Body of pancreas (tissue), 4 donors: ENCODE measurements around the gene UBQLN4.

Experiments
- POLR2A ChIP-seq, 3 donors: fragments of 450-650 bp; IDR thresholded peaks; one replicate each; pipeline ENCODE4 v1.6.1; 2016; ENCODE audit warnings: antibody characterized with exemption in 3 of 3, mild to moderate bottlenecking in 2 of 3
- TF ChIP-seq, protein P1 (sequence below), 7 experiments: fragments of 450-650 bp in 4 of 7; fragments of 200-600 bp in 3 of 7; sonication (generic) in 3 of 7; IDR thresholded peaks; one replicate each; pipeline ENCODE4 v1.5.1; 2016 to 2019; ENCODE audit warnings: antibody characterized with exemption in 7 of 7

- TF ChIP-seq, protein P1, sequence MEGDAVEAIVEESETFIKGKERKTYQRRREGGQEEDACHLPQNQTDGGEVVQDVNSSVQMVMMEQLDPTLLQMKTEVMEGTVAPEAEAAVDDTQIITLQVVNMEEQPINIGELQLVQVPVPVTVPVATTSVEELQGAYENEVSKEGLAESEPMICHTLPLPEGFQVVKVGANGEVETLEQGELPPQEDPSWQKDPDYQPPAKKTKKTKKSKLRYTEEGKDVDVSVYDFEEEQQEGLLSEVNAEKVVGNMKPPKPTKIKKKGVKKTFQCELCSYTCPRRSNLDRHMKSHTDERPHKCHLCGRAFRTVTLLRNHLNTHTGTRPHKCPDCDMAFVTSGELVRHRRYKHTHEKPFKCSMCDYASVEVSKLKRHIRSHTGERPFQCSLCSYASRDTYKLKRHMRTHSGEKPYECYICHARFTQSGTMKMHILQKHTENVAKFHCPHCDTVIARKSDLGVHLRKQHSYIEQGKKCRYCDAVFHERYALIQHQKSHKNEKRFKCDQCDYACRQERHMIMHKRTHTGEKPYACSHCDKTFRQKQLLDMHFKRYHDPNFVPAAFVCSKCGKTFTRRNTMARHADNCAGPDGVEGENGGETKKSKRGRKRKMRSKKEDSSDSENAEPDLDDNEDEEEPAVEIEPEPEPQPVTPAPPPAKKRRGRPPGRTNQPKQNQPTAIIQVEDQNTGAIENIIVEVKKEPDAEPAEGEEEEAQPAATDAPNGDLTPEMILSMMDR (IDR thresholded peaks at IDR 0.05), result no peak
- no peak for TF ChIP-seq POLR2A (IDR thresholded peaks at IDR 0.05)
Measured at GRCh38 chr1:156019946-156020292, 33.7 kb downstream of the UBQLN4 start.
